A549 (cell line): ENCODE measurements around the gene CSMD2. TPM values are rescaled to one million over a fixed set of nuclear protein-coding genes. Genes with fewer than 3 reads are reported as not detected.

Experiments used
- ATAC-seq, 2 experiments: fragments of 200-7000 bp in 1 of 2; fragments of >200 bp in 1 of 2; cut with Nextera tagmentation in 1 of 2; cut with Tn5 transposase in 1 of 2; 3 replicates each; pipeline versions ENCODE4 v1.8.0 to v1.9.1; 2018 to 2020; ENCODE audit warnings: mild to moderate bottlenecking in 1 of 2, moderate library complexity in 1 of 2
- CTCF ChIA-PET: fragments of 300-600 bp; sonication (Branson Sonifier 250); formaldehyde crosslinking; extraction: SDS; loops from one replicate; lab custom pipeline; 2021; ENCODE audit warnings: antibody characterized with exemption, inconsistent platforms; lab: Yijun Ruan, JAX
- POLR2A ChIA-PET: fragments of 350-600 bp; formaldehyde crosslinking; extraction: SDS; loops from one replicate; lab custom pipeline; 2021; ENCODE audit warnings: antibody characterized with exemption, inconsistent platforms; lab: Yijun Ruan, JAX
- DNase-seq, 2 experiments: peaks; one replicate each; pipeline versions ENCODE4 v3.0.0 to v3.0.0-alpha.2; 2011 to 2016; ENCODE audit warnings: low read depth in 1 of 2, low spot score in 1 of 2
- FAIRE-seq: peaks from 2 replicates; lab custom pipeline; 2011; peaks lifted over from hg19 to GRCh38; lab: Jason Lieb, UNC
- H3K27ac ChIP-seq, 2 experiments: fragments of >200 bp; sonication (Bioruptor Twin); formaldehyde crosslinking; 3 replicates each; pipeline ENCODE4 v1.5.1; 2016 to 2017
- H3K4me1 ChIP-seq: fragments of >200 bp; sonication (Bioruptor Twin); formaldehyde crosslinking; 3 replicates; pipeline ENCODE4 v1.6.1; 2016
- H3K4me2 ChIP-seq: fragments of >200 bp; sonication (Bioruptor Twin); formaldehyde crosslinking; 3 replicates; pipeline ENCODE4 v1.6.1; 2016
- H3K4me3 ChIP-seq: fragments of >200 bp; sonication (Bioruptor Twin); formaldehyde crosslinking; 3 replicates; pipeline ENCODE4 v1.5.1; 2016
- H3K9me3 ChIP-seq: fragments of >200 bp; sonication (Bioruptor Twin); formaldehyde crosslinking; 3 replicates; pipeline ENCODE4 v1.6.1; 2016
- CEBPB ChIP-seq, 2 experiments: fragments of >200 bp in 1 of 2; sonication (Bioruptor Twin) in 1 of 2; formaldehyde crosslinking in 1 of 2; IDR thresholded peaks; 2 replicates each; pipeline ENCODE4 v1.6.1; 2012 to 2016
- CHD4 ChIP-seq: fragments of 200-600 bp; sonication (generic); IDR thresholded peaks from 2 replicates; pipeline ENCODE4 v1.6.1; 2016; ENCODE audit warnings: antibody characterized with exemption, mild to moderate bottlenecking, borderline replicate concordance
- EP300 ChIP-seq, 2 experiments: fragments of >200 bp; sonication (Bioruptor Twin); formaldehyde crosslinking; IDR thresholded peaks; 2 replicates in 1 of 2; 3 replicates in 1 of 2; pipeline ENCODE4 v1.6.1; 2016 to 2017
- FOSL2 ChIP-seq, 2 experiments: fragments of 450-650 bp in 1 of 2; fragments of >200 bp in 1 of 2; sonication (Bioruptor Twin) in 1 of 2; formaldehyde crosslinking; IDR thresholded peaks; 2 replicates each; pipeline versions ENCODE4 v1.5.0 to v1.6.1; 2016 to 2020; ENCODE audit warnings: mild to moderate bottlenecking in 1 of 2, moderate library complexity in 1 of 2
- FOXS1 ChIP-seq: fragments of 250-450 bp; sonication (Bioruptor Pico); IDR thresholded peaks from 2 replicates; pipeline ENCODE4 v1.5.0; 2020; ENCODE audit warnings: mild to moderate bottlenecking, moderate library complexity
- GATA3 ChIP-seq: IDR thresholded peaks from 2 replicates; pipeline ENCODE4 v1.6.1; 2012; ENCODE audit warnings: borderline replicate concordance
- HOXB13 ChIP-seq: fragments of 250-450 bp; sonication (Bioruptor Pico); IDR thresholded peaks from 2 replicates; pipeline ENCODE4 v1.5.0; 2020; ENCODE audit warnings: low read depth, mild to moderate bottlenecking, moderate library complexity
- HOXB5 ChIP-seq: fragments of 250-450 bp; sonication (Bioruptor Pico); IDR thresholded peaks from 2 replicates; pipeline ENCODE4 v1.5.0; 2020; ENCODE audit warnings: mild to moderate bottlenecking, moderate library complexity
- JUN ChIP-seq, 2 experiments: fragments of >200 bp; sonication (Bioruptor Twin); formaldehyde crosslinking; IDR thresholded peaks; 2 replicates in 1 of 2; 3 replicates in 1 of 2; pipeline ENCODE4 v1.6.1; 2016 to 2017
- MAFK ChIP-seq: fragments of 450-650 bp; IDR thresholded peaks from 2 replicates; pipeline ENCODE4 v1.6.1; 2014; ENCODE audit not compliant: partially characterized antibody
- MYC ChIP-seq: IDR thresholded peaks from 2 replicates; pipeline ENCODE4 v1.6.1; 2012; ENCODE audit warnings: mild to moderate bottlenecking, inconsistent platforms, low read length, improper control_type of control experiment, borderline replicate concordance
- NR3C1 ChIP-seq: fragments of >200 bp; sonication (Bioruptor Twin); formaldehyde crosslinking; IDR thresholded peaks from 3 replicates; pipeline ENCODE4 v1.6.1; 2017
- POLR2AphosphoS2 ChIP-seq: conservative IDR thresholded peaks from 2 replicates; pipeline ENCODE4 v1.6.1; 2012; ENCODE audit warnings: low read length, improper control_type of control experiment, inconsistent platforms
- RARB ChIP-seq: fragments of 250-450 bp; sonication (Bioruptor Pico); IDR thresholded peaks from 2 replicates; pipeline ENCODE4 v1.8.0; 2021; ENCODE audit warnings: mild to moderate bottlenecking, moderate library complexity
- RNF2 ChIP-seq: fragments of 200-600 bp; sonication (generic); IDR thresholded peaks from 2 replicates; pipeline ENCODE4 v1.6.1; 2016; ENCODE audit warnings: low read depth, mild to moderate bottlenecking, antibody characterized with exemption, moderate library complexity, borderline replicate concordance
- TFCP2L1 ChIP-seq: fragments of 250-450 bp; sonication (Bioruptor Pico); IDR thresholded peaks from 2 replicates; pipeline ENCODE4 v1.5.0; 2021; ENCODE audit warnings: mild to moderate bottlenecking
- TP53 ChIP-seq: fragments of 250-450 bp; sonication (Bioruptor Pico); IDR thresholded peaks from 2 replicates; pipeline ENCODE4 v1.5.0; 2021; ENCODE audit warnings: mild to moderate bottlenecking, moderate library complexity
- ZSCAN20 ChIP-seq: fragments of 250-450 bp; sonication (Bioruptor Pico); IDR thresholded peaks from 2 replicates; pipeline ENCODE4 v1.8.0; 2022; ENCODE audit warnings: mild to moderate bottlenecking, moderate library complexity
- WGBS: methylation state at CpG from one replicate; pipeline ENCODE4 v1.1.6; 2017; ENCODE audit errors: missing lambda C conversion rate; 5-methylcytosine and 5-hydroxymethylcytosine counted together
- polyA plus RNA-seq, 4 experiments: library from polyadenylated mRNA; depleted of rRNA in 3 of 4; stranded (reverse); fragments of >200 nt; fragmentation: RNase III in 1 of 4; extraction: RNeasy Plus Mini Kit Qiagen cat#74134 plus additional on column Dnase treatment in 1 of 4; gene quantifications; 2 replicates in 3 of 4; 3 replicates in 1 of 4; pipeline ENCODE4 v1.2.3, GENCODE V29; 2011 to 2017
- TF ChIP-seq, protein P1 (sequence below): fragments of 150-350 bp; IDR thresholded peaks from 2 replicates; pipeline ENCODE4 v1.6.1; 2014; ENCODE audit warnings: low read depth, mild to moderate bottlenecking, low read length
- TF ChIP-seq, protein P2 (sequence below): fragments of >200 bp; sonication (Bioruptor Twin); formaldehyde crosslinking; IDR thresholded peaks from 3 replicates; pipeline ENCODE4 v1.5.1; 2016
- TF ChIP-seq, protein P3 (sequence below): fragments of 250-450 bp; sonication (Bioruptor Pico); IDR thresholded peaks from 2 replicates; pipeline ENCODE4 v1.5.0; 2020; ENCODE audit warnings: low read depth, mild to moderate bottlenecking, moderate library complexity
- TF ChIP-seq, protein P4 (sequence below): fragments of 450-650 bp; IDR thresholded peaks from 2 replicates; pipeline ENCODE4 v1.6.1; 2014; ENCODE audit warnings: antibody characterized with exemption

Gene CSMD2
- polyA plus RNA-seq, 2 of the 4 experiments (the other 2 are of a cell fraction), result not detected

DNA sequence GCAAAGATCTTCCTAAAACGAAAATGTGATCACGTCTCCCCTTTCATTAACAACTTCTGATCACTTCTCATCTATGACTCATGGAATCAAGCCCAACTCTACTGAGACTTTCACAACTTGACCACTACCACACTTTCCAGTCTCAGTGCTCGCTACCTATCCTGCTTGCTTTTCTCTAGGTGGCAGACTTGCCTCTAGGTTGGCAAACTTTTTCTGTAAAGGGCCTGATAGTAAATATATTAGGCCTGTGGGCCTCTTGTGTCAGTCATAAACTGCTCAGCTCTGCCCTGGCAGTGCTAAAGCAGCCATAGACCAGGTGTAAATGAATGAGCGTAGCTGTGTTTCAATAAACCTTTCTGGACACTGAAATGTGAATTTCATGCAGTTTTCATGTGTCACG is 322.7 kb downstream of the CSMD2 start:
- Histone ChIP-seq H3K4me2 (no peak overlapping the region), H3K27ac (no peak overlapping the region)
- WGBS, result 4% methylated on average over 5 of the region's 5 CpGs
- TF ChIP-seq, protein P1, sequence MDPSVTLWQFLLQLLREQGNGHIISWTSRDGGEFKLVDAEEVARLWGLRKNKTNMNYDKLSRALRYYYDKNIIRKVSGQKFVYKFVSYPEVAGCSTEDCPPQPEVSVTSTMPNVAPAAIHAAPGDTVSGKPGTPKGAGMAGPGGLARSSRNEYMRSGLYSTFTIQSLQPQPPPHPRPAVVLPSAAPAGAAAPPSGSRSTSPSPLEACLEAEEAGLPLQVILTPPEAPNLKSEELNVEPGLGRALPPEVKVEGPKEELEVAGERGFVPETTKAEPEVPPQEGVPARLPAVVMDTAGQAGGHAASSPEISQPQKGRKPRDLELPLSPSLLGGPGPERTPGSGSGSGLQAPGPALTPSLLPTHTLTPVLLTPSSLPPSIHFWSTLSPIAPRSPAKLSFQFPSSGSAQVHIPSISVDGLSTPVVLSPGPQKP, result no peak
- no peak for TF ChIP-seq RARB (CRISPR knock-in tag)
- TF ChIP-seq, all 56 proteins: peak for 0
- no peak for DNase-seq
- no peak for ATAC-seq
- no peaks in the 10 kb centered on the region for H3K4me1 ChIP-seq
- no peak overlapping the region for H3K4me3 ChIP-seq
- CTCF ChIA-PET, result no interaction called here
- FAIRE-seq, result no peak
- H3K9me3 ChIP-seq, result no peaks in the 10 kb centered on the region
- POLR2A ChIA-PET, result no interaction called here

DNA sequence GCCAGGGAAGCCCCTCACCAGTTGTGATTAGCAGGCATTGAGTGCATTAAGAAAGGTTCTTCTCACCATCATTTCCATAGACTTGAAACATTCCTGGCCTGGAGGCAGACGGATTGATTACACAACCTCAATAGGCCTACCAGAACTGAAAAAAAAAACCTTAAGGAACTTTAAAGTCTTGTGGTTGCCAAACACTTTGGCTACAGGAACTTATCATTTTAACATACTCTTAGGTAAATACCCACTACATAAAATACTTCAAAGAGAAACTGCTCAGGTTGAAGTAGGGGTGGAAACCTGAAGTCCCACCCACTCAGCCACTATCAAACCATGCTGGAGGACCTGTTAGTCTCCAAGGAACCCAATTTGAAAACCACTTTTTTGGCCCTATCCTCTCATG is 323.5 kb downstream of the CSMD2 start:
- Histone ChIP-seq H3K4me2 (no peak overlapping the region), H3K27ac (no peak overlapping the region), H3K9me3 (no peaks in the 10 kb centered on the region)
- DNase-seq, result no peak
- ChIA-PET CTCF (no interaction called here), POLR2A (no interaction called here)
- WGBS, result 0% methylated on average over 1 of the region's 1 CpG
- TF ChIP-seq MAFK (no peak), RNF2 (no peak)
- TF ChIP-seq, all 56 proteins: peak for 0
- FAIRE-seq (no peak), ATAC-seq (no peak)
- H3K4me1 ChIP-seq, result no peaks in the 10 kb centered on the region
- H3K4me3 ChIP-seq, result no peak overlapping the region

DNA sequence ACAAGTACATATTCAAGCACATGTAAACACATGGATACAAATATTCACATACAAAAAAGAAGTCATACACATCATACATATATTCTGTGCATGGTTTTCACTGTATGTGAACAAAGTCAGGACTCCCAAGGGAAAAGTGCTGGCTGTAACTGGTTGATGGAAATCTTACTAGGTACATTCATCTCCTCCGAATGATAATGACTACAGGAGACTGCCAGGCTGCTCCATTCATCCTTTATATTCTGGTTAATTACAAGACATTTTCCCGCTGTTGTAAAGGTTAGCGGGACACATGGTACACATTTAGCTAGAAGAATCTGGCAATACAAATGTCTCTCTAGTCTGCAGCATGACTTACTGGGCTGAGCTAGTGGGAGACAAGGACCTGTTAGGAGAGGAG is 327.4 kb downstream of the CSMD2 start:
- POLR2A ChIA-PET, result no interaction called here
- H3K4me3 ChIP-seq, result no peak overlapping the region
- ATAC-seq, result no peak
- H3K4me1 ChIP-seq, result no peaks in the 10 kb centered on the region
- no peak for FAIRE-seq
- TF ChIP-seq HOXB13 (CRISPR knock-in tag) (no peak), FOSL2 (IDR thresholded peaks at IDR 0.05) (no peak), FOSL2 (CRISPR knock-in tag; IDR thresholded peaks at IDR 0.05) (no peak), NR3C1 (no peak), JUN (IDR thresholded peaks at IDR 0.05) (no peak)
- CTCF ChIA-PET, result no interaction called here
- no peak overlapping the region for H3K4me2 ChIP-seq
- no peak for DNase-seq
- H3K27ac ChIP-seq, result no peak overlapping the region
- 41% methylated on average over 3 of the region's 3 CpGs for WGBS
- H3K9me3 ChIP-seq, result no peaks in the 10 kb centered on the region

DNA sequence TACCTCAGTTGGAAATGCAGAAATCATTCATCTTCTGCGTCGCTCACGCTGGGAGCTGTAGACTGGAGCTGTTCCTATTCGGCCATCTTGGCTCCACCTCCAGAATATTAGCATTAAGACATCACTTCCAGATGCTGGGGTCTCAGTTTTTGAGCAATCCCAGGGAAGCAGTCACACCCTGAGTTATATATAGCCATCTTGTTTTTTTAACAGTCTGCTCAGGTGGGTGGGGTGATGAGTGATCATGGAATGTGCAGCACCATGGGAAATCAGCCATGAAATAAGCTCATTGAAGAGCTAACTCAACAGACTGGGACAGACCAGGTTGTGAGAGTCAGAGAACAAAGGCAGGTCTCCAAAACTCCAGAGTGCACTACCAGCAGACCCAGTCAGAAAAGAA is 328.1 kb downstream of the CSMD2 start:
- CTCF ChIA-PET, result no interaction called here
- H3K4me1 ChIP-seq, result no peaks in the 10 kb centered on the region
- H3K4me2 ChIP-seq, result no peak overlapping the region
- no peaks in the 10 kb centered on the region for H3K9me3 ChIP-seq
- 75% methylated on average over 4 of the region's 4 CpGs for WGBS
- TF ChIP-seq, protein P2, sequence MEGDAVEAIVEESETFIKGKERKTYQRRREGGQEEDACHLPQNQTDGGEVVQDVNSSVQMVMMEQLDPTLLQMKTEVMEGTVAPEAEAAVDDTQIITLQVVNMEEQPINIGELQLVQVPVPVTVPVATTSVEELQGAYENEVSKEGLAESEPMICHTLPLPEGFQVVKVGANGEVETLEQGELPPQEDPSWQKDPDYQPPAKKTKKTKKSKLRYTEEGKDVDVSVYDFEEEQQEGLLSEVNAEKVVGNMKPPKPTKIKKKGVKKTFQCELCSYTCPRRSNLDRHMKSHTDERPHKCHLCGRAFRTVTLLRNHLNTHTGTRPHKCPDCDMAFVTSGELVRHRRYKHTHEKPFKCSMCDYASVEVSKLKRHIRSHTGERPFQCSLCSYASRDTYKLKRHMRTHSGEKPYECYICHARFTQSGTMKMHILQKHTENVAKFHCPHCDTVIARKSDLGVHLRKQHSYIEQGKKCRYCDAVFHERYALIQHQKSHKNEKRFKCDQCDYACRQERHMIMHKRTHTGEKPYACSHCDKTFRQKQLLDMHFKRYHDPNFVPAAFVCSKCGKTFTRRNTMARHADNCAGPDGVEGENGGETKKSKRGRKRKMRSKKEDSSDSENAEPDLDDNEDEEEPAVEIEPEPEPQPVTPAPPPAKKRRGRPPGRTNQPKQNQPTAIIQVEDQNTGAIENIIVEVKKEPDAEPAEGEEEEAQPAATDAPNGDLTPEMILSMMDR, result no peak
- TF ChIP-seq FOXS1 (CRISPR knock-in tag), result no peak
- ATAC-seq (no peak), DNase-seq (no peak), FAIRE-seq (no peak)
- POLR2A ChIA-PET, result no interaction called here
- H3K27ac ChIP-seq, result no peak overlapping the region
- no peak overlapping the region for H3K4me3 ChIP-seq

DNA sequence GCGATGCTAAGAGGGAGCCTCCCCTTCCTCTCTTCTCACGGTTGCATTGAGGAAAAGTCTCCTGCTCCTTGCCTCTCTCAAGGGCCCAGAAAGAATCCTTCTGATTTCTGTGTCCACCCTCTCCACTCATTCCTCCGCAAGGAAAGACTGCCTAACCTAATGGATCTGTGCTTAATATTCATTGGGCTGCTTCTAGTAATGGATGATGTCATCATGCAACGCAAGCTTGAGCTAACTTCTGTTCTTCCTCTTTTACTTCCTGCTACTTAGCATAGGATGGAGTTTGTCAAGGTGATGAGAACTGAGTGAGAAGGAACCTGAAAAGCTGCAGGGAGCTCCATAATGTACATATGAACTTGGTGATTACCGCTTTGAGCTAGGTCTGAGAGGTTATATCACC is 336.4 kb downstream of the CSMD2 start:
- no peak overlapping the region for H3K27ac ChIP-seq
- H3K4me1 ChIP-seq, result no peaks in the 10 kb centered on the region
- H3K4me2 ChIP-seq, result no peak overlapping the region
- ATAC-seq (no peak), FAIRE-seq (no peak), DNase-seq (no peak)
- ChIA-PET POLR2A (no interaction called here), CTCF (interaction anchor here (0.9 kb wide), 1 partner anchor 11 kb away, joined by 5 read pairs; no protein-coding TSS in a partner anchor)
- no peak overlapping the region for H3K4me3 ChIP-seq
- H3K9me3 ChIP-seq, result no peaks in the 10 kb centered on the region
- 19% methylated on average over 5 of the region's 5 CpGs for whole genome bisulfite sequencing
- TF ChIP-seq EP300 (IDR thresholded peaks at IDR 0.05) (no peak), ZSCAN20 (no peak), MYC (no peak), JUN (IDR thresholded peaks at IDR 0.05) (no peak), HOXB5 (CRISPR knock-in tag) (no peak), TP53 (CRISPR knock-in tag) (no peak), POLR2AphosphoS2 (no peak), GATA3 (no peak), TFCP2L1 (no peak), CEBPB (IDR thresholded peaks at IDR 0.05) (no peak), CHD4 (no peak), RARB (CRISPR knock-in tag) (no peak)
- TF ChIP-seq, protein P3, sequence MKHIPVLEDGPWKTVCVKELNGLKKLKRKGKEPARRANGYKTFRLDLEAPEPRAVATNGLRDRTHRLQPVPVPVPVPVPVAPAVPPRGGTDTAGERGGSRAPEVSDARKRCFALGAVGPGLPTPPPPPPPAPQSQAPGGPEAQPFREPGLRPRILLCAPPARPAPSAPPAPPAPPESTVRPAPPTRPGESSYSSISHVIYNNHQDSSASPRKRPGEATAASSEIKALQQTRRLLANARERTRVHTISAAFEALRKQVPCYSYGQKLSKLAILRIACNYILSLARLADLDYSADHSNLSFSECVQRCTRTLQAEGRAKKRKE (CRISPR knock-in tag), result no peak
- TF ChIP-seq, protein P4, sequence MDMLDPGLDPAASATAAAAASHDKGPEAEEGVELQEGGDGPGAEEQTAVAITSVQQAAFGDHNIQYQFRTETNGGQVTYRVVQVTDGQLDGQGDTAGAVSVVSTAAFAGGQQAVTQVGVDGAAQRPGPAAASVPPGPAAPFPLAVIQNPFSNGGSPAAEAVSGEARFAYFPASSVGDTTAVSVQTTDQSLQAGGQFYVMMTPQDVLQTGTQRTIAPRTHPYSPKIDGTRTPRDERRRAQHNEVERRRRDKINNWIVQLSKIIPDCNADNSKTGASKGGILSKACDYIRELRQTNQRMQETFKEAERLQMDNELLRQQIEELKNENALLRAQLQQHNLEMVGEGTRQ, result no peak
- TF ChIP-seq, protein P1, result no peak
